Measurements from ENCODE around the gene DPH2.
A peak's percentile ranks its signal among the peaks of the same experiment; 100 is the strongest.

DNA sequence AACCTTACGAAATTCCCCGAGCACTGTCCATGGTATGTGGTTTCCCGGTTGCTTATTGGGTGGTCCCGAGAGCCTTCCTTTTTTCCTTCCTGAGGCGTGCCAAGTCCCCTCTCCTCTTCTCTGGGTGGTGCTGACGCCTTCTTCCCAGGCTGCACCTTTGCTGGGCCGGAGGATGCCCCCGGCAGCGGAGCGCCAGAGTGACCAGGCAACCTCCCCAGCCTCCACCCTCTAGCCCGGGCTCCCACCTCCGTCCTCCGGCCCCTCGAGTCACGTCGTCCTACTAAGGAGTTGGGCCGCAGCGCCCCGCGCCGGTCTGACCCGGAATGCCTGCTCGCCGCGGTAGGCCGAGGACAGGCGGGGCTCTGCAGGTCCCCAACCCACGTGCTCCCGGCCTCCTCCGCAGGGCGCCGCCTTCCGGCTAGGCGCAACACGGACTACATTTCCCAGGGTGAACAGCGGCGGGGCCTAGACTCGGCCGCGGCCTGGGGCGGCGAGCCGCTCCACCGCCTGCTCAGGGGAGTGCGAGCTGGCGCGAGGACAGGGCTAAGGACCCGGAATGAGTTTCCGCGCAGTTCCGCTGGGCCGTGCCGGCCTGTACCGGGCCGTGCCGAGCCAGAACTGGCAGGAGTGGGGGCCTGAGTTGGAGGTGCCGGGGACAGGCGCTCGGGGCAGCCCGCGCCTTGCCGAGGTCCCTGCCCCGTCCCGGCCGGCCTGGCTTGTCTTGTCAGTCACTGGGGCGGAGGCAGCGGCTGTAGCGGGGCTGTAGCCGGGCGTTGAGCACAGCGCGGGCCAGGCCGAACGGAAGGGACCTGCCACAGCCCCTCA lies 23.4 kb upstream of the DPH2 start, which contains the start of gene IPO13:
- TF ChIP-seq, protein P1, sequence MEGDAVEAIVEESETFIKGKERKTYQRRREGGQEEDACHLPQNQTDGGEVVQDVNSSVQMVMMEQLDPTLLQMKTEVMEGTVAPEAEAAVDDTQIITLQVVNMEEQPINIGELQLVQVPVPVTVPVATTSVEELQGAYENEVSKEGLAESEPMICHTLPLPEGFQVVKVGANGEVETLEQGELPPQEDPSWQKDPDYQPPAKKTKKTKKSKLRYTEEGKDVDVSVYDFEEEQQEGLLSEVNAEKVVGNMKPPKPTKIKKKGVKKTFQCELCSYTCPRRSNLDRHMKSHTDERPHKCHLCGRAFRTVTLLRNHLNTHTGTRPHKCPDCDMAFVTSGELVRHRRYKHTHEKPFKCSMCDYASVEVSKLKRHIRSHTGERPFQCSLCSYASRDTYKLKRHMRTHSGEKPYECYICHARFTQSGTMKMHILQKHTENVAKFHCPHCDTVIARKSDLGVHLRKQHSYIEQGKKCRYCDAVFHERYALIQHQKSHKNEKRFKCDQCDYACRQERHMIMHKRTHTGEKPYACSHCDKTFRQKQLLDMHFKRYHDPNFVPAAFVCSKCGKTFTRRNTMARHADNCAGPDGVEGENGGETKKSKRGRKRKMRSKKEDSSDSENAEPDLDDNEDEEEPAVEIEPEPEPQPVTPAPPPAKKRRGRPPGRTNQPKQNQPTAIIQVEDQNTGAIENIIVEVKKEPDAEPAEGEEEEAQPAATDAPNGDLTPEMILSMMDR (IDR thresholded peaks at IDR 0.05), result peak; percentile 68
- TF ChIP-seq FOXM1 (IDR thresholded peaks at IDR 0.05; ENCODE audit: low read depth), result no peak
- no peak for TF ChIP-seq IRF3 (IDR thresholded peaks at IDR 0.05; ENCODE audit: low read depth, low read length)
- TF ChIP-seq, protein P2, sequence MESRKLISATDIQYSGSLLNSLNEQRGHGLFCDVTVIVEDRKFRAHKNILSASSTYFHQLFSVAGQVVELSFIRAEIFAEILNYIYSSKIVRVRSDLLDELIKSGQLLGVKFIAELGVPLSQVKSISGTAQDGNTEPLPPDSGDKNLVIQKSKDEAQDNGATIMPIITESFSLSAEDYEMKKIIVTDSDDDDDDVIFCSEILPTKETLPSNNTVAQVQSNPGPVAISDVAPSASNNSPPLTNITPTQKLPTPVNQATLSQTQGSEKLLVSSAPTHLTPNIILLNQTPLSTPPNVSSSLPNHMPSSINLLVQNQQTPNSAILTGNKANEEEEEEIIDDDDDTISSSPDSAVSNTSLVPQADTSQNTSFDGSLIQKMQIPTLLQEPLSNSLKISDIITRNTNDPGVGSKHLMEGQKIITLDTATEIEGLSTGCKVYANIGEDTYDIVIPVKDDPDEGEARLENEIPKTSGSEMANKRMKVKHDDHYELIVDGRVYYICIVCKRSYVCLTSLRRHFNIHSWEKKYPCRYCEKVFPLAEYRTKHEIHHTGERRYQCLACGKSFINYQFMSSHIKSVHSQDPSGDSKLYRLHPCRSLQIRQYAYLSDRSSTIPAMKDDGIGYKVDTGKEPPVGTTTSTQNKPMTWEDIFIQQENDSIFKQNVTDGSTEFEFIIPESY (IDR thresholded peaks at IDR 0.05; ENCODE audit: borderline replicate concordance, low read depth), result no peak

All from SK-N-SH (cell line).